Measurements from ENCODE around the gene DDX27.

Gene DDX27

DNA sequence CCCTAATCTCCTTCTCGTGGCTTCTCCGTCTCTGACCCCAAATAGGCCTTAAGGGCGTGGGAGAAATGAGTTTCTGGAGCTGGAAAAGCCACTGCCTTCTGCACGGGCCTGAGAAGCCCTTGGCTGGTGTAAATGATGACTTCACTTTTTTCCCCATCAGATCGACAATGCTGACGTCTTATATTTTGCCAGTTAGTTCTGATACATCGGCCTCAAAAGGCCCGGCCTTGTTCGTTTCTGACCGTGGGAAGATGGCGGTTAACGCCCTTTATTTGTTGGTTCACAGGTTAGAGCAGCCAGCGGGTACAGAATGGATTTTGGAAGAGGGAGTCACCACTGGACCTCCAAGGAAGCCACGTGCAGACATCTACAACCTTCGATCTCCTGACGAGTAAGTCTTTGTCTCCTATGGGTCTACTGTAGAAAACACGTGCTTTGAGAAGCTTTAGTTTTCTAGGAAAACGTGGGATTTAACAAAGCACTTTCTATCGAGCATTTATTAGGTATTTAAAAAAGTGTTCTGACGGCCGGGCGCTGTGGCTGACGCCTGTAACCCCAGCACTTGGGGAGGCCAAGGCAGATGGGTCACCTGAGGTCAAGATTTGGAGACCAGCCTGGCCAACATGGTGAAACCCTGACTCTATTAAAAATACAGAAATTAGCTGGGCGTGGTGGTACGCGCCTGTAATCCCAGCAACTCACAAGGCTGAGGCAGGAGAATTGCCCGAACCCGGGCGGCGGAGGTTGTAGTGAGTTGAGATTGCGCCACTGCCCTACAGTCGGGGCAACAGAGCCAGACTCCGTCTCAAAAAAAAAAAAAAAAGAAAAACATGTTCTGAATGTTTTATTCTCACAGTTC lies 59.8 kb downstream of the DDX27 start:
- peak; percentile 54 for DNase-seq

DNA sequence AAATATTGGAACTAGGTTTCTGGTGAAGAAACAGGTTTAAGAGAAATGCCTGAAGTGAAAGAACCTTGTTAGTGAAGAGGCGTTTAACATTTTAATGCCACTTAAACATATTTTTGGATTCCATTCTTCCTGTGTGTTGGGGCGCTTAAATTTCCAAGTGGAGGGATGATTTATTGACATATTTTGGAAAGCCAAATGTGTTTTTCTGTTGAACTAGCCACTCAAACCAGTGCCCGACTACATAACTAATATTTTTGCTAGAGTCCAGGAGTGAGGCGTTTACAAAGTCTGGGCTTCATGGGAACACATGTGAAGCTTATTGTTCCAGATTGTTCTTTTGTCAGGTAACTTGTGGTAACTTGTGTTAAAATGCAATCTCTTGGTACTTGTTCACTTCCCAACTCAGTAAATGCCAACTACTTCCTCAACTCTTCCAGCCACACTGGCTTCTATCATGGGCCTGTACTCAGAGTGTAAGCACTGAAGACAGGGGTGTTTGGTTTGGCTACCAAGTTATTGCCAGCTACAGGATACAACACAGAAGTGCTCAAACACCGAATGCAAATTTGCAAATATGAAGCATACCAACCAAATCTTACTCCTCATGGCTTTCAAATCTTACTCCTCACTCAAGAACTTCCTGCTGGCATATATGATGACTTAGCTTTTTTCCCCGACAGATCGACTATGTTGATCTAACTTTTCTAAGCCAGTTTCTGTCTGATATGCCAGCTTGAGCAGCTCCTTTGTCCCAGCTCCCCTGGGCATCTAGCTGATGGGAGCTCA lies 60.7 kb downstream of the DDX27 start:
- no peak for DNase-seq

DNA sequence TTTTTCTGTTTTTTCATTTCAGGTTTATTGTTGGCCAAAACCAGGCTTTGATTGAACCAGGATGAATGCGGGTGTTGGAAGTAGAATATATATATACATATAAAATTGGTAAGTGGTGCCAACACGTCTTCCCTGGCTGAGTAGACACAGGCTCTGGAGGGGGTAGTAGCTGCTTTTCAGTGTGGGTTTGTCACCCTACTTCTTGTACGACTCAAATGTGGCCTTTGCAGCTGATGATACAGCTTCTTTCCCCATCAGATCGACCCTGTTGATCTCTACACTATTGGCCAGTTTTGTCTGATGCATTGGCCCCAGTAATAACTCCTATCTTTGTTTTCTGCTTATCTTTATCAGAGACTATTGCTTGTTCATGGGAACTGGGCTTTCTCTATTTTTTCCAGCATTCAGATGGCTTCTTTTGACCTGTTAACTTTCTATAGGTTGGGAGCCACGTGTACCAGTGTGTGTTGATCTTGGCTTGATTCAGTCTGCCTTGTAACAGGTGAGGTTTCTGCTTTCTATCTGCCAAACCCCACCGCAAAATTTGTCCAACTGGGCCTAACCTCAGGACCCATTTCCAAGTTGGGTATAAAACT lies 61.3 kb downstream of the DDX27 start:
- DNase-seq: no peak

DNA sequence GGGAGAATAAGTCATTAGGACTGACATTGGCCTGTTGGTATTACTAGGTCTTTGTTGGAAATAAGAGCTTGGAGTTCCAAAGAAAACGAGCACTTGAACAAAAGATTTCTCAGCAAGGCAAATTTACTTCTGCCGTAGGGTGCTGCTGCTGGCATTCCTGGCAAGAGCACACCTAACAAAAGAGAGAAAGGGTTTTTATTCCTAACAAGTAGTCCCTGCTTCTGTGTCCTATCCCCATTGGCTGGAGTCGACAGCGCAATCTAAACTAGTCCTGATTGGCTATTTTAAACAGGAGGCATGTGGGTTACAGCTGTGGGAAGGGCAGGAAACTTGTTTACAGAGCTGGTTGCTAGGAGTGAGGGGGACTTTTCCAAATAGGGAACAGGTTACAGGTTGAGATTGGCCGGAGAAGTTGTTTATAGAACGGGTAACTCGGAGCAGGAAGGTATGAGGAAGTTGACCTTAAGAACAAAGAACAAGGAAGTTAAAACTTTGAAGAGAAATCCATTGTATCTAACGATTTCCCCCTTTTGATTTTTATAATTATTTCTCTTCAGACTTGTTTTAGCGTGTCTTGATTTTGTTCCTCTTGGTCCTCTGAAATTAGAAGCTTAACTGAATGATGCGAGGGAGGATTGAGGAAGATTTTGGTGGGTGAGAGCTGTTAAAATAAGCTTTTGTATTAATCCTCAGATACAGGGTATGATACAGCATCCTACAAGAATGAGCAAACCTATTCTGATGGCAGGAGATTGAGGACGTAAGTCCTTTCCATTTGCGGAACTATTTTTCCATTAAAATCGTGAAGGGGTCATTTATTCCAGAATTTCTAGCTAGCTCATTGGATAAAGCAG lies 62.1 kb downstream of the DDX27 start:
- peak; percentile 34 for DNase-seq

DNA sequence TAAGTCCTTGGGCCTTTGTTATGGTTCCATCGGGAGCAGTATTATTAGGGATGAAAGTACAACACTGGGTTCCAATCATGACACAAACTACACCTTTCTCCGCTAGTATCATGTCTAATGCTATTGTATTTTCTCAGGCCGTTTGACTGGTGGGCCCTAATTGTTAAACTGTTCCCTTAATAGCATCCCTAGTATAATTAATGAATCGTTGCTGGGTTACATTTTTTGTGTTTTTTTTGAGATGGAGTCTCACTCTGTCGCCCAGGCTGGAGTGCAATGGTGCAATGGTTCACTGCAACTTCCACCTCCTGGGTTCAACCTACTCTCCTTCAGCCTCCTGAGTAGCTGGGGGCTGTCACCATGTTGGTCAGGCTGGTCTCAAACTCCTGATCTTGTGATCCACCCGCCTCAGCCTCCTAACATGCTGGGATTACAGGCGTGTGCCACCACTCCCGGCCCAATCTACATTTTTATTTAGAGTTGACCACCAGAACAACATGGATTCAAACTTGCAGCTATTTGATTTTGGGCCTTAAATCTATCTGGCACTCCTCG lies 62.8 kb downstream of the DDX27 start:
- no peak for DNase-seq

DNA sequence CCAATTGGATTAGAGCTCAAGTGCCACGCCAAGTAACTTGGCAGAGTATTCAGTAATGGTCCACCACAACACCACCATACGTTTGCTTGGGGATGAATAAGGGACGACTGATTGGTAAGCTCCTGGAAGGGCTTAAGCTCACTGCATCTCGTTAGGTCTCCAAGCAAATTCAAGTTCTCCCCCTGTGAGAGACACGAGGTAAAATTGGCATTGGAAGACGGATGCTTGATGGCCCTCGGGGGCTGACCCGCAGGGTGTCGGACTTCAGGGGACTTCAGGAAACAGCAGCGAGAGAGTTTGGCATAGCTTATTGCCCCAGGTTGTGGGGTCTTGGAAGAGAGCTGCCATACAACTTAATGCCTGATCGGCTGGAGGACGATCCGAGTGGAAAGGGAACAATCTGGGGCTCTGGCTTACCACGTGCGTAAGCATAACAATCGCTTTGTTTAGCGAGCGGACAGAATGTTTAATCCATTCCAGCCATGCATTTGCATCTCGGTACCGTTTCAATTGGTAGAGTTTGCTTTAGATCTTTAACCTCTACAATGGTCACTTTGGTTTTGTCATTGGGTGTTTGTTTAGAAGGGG lies 63.5 kb downstream of the DDX27 start:
- no peak for DNase-seq

DNA sequence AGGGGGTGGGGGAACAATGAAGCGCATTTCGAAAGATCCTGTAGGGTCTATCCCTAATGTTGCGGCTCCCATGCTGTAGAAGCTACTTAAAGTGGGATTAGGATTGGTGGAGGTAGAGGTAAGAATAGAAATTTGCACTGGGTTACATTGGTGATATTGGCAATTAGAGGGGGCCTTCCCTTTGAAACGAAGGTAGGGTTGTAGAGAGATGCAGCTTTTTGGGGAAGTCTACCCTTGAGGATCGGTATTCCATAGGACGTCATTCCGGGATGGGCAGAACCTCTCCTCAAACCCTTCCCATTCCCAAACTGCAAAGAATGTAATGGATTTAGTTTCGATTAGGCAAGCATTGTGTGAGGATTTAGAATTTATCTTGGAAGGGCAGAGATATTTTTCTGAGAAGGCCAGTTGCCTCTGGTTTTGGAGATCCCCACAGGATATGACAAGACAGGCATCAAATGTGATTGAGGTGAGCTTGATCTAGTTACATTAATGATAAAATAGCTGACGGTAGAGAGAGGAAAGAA lies 64.0 kb downstream of the DDX27 start:
- no peak for DNase-seq

DNA sequence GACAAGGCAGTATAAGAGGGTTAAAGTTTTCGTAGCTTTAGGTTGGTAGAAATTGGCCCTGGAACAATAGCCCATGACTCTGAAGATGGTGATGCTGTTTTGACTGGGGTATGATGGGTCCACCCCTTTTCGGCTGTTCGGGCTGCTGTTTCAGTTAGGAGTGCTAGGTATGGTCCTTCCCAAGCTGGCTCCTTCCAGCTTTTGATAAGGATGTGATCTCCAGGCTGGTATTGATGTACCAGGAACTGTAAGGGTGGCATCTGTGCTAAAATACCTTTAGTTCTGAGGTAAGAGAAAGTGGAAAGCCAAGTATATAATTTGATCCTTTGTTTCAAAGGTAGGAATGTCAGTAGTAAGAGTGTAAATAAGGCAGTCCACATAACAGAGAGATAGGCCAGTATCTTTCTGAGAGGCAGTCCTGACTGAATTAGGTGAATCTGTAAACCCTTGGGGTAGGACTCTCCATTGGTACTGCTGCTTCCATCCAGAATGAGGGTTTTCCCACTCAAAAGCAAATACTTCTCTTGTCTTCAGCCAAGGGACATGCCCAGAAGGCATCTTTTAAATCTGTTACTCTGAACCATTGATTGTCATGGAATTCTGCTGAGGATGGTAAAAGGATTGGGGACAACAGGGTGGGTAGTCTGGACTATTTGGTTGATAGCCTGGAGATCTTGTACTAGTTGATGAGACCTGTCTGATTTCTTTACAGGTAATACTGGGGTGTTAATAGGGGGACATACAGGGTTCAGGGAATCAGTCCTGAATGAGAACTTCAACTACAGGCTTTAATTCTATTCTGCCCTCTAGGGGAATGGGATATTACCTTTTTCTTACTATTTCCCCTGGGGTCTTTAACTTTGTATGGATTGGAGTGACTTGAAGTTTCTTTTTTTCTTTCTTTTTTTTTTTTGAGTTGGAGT lies 64.7 kb downstream of the DDX27 start:
- DNase-seq: no peak

DNA sequence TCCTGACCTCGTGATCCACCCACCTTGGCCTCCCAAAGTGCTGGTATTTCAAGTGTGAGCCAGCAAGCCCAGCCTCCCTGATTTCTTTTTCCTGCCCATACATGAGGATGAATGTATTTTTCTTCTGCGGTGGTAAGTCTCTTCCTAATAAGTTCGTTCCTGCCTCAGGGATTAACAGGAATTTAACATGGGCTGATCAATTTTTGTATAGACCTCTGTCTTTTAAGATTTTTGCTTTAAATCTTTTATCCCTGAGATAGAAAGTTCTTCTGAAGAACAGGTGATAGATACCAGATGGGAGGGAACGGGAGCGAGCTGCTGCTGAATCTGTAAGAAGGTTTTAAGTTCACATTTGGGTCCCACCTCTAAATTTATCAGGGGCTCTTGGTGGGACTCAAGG lies 65.6 kb downstream of the DDX27 start:
- no peak for DNase-seq

DNA sequence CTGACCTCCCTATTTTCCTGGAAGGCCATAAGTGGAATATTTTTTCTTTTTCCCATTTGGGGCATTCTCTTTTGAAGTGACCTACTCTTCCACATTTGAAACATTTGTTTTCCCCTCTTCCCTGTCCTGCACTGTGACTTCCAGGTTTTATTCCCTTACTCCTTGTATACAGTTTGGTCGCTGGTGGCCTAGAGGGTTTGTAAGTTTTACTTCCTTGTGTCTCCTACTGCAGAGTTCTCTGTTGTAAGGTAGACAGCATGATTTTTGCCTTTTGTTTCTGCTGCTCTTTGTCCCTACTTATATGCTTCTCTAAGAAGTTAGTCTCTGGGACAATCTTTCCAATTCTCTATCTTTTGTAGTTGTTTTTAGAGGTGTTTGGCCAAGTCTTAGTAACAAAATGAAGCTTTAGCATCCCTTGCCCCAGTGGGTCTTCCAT lies 66.0 kb downstream of the DDX27 start:
- no peak for DNase-seq

DNA sequence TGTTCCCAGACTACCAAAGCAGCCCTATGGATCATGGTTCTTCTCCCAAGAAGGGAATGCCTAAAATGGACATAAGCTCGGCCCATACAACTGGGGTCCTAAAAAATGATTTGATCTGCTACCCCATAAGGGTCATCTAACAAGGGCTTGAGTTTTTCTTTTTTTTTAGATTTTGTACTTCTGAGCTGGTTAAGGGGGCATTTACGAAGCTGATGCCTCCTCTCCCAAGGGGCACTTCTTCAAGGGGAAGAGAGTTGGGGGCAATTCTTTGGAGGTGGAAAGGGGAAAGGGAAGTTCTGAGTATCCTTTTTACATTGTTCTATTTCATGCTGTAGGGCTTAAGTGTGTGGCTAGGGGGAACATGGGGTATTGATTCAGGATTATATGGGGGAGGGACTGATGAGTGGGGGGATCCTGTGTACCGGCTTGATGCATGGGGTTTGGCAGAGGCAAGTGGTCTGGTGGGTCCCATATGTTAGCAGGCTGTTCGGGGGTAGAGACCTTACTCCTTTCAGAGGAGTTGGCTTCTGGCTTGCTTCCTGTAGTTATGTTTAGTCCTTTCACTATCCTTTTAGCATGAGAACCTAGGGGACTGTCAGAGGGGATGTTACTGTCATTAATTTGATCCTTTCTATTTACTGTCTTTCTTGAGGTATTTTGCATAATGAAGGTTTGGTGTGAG lies 66.7 kb downstream of the DDX27 start:
- DNase-seq: no peak

DNA sequence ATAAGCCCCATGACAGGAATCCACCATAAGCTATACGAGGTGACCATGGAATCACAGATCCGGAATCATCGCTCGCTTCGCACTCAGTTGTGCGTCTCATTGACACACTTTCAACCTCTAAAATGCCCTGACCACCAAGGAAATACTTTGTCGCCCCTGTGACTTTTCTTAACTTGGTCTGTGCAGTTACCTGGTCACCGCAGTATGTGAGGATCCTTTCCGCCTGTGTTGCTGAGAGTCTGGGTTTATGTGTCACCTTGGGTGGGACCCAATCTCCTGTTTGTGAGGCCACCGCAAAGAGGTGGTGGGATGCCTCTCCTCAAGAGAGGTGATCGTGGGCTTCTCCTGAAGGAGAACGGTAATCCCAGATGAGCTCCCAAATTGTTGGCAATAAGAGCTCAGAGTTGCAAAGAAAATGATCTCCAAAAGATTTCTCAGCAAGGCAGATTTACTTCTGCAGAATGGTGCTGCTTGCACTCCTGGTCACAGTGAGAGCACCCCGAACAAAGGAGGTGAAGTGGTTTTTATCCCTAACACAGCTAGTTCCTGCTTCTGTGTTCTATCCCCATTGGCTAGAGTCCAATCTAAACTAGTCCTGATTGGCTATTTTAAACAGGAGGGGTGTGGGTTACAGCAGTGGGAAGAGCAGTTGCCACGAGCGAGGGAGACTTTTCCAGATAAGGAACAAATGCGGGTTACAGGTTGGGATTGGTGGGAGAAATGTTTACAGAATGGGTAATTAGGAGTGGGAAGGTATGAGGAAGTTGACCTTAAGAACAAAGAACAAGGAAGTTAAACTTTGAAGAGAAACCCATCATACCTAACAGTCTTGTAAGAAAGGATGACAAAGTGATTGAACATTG lies 67.7 kb downstream of the DDX27 start:
- DNase-seq: peak; percentile 50

DNA sequence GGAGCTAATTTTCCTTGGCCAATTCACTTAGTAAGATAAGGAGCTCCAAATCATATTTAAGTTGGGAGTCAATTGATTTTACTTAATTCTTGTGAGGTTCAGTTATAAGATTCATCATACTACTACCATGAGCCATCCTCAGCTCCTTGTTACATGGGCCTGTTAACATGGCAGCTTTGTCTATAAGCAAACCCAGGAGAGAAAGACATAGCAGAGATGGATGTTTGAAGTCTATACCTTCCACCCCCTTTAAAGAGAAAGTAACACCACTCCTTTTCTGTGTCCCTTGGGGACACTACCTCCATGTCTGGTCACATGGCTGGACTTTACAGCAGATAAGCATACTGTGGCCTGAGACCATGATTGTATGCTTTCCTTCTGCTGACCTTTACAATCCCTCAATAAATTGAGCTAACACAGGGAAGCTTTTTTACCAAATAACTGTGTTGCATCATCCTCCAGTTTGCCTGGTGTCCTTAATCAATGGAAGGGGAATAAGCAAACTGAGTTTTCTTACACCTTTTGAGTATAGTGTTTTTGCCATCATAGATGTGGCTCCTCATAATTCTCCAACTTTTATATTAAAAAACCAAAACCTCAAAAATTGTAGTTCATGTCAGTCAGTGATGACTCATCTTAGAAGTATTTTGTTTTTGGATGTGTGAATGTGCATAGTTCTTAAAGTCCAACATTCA lies 68.5 kb downstream of the DDX27 start:
- DNase-seq: no peak

DNA sequence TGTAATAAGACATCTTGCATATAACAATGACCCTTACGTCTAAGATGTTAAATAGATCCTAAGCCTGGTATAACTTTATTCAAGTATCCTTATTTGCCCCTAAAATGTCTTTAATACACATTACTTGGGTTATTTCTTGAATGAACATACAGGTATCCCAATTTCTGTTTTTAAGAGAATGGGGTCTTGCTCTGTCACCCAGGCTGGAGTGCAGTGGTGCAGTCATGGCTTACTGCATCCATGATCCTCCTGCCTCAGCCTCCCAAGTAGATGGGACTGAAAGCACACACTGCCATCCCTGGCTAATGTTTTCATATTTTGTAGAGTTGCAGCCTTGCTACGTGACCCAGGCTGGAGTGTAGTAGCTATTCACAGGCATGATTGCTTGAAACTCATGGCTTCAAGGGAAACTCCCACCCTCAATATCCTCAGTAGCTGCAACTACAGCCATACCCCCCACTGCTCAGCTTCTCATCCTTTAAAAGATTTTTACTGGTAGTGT lies 69.1 kb downstream of the DDX27 start:
- DNase-seq: no peak

DNA sequence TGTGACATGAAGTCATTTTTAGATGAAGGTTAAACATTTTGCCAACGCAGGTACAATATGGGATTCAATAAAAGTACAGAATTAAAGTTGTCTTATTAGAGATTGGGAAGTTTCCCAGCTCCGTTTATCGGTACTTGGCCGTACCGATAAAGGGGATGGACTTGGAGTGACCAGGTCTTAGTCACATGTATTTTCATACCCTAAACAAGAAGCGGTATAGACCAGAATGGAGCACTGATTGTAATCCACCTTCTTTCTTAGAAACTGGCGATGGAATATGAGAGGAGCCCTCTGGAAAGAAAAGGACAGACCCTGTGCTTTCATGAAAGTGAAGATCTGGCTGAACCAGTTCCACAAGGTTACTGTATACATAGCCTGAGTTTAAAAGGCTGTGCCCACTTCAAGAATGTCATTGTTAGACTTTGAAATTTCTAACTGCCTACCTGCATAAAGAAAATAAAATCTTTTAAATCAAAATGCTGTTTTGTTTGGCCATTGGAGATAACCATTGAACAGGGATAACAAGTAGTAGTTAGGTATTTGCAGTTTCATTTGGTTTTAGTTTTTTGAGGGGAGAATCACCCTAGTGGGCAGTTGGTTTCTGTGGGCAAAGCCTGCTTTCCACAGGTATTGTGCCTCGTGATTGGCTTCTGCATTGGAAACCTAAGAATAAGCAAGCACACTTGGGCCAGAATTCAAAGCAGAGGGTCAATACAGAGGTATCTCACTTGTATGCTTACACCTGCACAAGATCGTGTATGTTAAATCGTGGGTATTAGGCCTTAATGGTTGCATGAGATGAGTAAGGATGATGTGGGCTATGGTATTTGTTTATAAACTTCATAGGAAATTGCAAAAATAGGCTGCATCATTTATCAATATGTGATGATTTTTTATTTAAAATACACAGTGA lies 69.8 kb downstream of the DDX27 start:
- DNase-seq: no peak

DNA sequence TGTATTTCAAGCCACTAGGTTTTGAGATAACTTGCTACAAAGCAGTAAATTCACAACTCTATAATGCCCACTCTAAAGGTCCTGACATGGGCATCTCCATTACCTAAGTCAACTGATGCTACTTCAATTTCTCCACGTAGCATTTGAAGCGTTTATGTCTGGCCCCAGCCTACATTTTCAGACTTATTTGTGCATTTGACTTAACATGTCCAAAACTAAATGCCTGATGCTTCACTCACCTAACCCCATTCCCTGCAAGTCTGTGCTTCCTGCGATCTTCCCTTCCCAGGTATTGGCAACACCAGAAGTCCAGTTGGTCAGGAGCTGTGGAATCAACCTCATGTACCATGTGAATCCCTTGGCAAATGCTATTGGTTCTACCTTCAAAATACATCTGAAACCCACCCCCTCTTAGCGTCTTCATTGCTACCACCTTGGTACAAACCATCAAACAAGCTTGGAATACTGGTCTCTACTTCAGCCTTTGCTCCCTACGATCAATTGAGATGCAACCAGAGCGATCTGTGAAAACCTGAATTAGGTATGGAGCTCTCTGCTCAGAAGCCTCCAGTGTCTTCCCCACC lies 71.5 kb downstream of the DDX27 start:
- DNase-seq: no peak

DNA sequence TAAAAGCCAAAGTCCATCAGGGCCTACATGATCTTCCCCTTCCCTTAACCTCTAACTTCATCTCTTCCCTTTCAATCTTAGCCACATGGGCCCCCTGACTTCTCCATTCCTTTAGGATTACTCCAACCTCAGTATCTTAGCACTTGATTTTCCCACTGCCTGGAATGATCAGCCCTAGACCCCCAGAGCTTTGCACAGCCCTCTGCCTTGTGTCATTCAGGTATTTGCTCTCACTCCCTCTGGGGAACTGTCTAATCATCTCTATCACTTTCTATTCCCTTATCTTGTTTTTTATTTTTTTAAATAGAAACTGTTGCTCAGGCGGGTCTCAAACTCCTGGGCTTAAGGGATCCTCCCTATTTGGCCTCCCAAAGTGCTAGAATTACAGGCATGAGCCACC lies 72.0 kb downstream of the DDX27 start:
- no peak for DNase-seq

Measured in suppressor macrophage treated with lipopolysaccharide for 4 hours (primary cell).